Keratinocyte (primary cell): ENCODE measurements around the gene ACOT9. TPM values are rescaled to one million over a fixed set of nuclear protein-coding genes. Genes with fewer than 3 reads are reported as not detected.

Experiments
- DNase-seq: peaks from one replicate; pipeline ENCODE4 v3.0.0-alpha.2; 2011; ENCODE audit warnings: low read depth, missing footprints, low spot score
- FAIRE-seq: peaks from 2 replicates; lab custom pipeline; 2011; peaks lifted over from hg19 to GRCh38; lab: Jason Lieb, UNC
- H2AFZ ChIP-seq: 2 replicates; pipeline ENCODE4 v1.6.0; 2012; ENCODE audit warnings: low read length, control low read depth, inconsistent platforms; ENCODE audit not compliant: control insufficient read depth
- H3K27ac ChIP-seq: 2 replicates; pipeline ENCODE4 v1.5.1; 2011; ENCODE audit warnings: low read length; ENCODE audit not compliant: control insufficient read depth, insufficient read depth
- H3K27me3 ChIP-seq: 3 replicates; pipeline ENCODE4 v1.6.0; 2011; ENCODE audit warnings: low read length; ENCODE audit not compliant: control insufficient read depth, insufficient read depth; ENCODE audit errors: extremely low read depth
- H3K36me3 ChIP-seq, 2 experiments: 2 replicates in 1 of 2; 3 replicates in 1 of 2; pipeline ENCODE4 v1.5.1; 2011; ENCODE audit warnings: low read length in 2 of 2, mild to moderate bottlenecking in 1 of 2; ENCODE audit not compliant: control insufficient read depth in 2 of 2, insufficient read depth in 2 of 2; ENCODE audit errors: extremely low read depth in 1 of 2
- H3K4me1 ChIP-seq: 3 replicates; pipeline ENCODE4 v1.5.1; 2011; ENCODE audit warnings: low read length; ENCODE audit not compliant: control insufficient read depth, insufficient read depth; ENCODE audit errors: extremely low read depth
- H3K4me2 ChIP-seq: 3 replicates; pipeline ENCODE4 v1.6.0; 2011; ENCODE audit warnings: low read depth, low read length; ENCODE audit not compliant: control insufficient read depth, insufficient read depth; ENCODE audit errors: extremely low read depth
- H3K4me3 ChIP-seq, 3 experiments: fragments of 200-600 bp in 1 of 3; sonication (generic) in 1 of 3; 2 replicates in 2 of 3; 3 replicates in 1 of 3; pipeline ENCODE4 v1.5.1; 2011 to 2016; ENCODE audit warnings: low read length in 3 of 3, mild to moderate bottlenecking in 3 of 3, control low read depth in 2 of 3, inconsistent platforms in 1 of 3, low read depth in 1 of 3, mixed read lengths in 1 of 3, mixed run types in 1 of 3, moderate library complexity in 1 of 3; ENCODE audit not compliant: control insufficient read depth in 2 of 3, insufficient read depth in 2 of 3; ENCODE audit errors: extremely low read depth in 1 of 3
- H3K79me2 ChIP-seq: 2 replicates; pipeline ENCODE4 v1.6.0; 2012; ENCODE audit warnings: low read length; ENCODE audit not compliant: control insufficient read depth, insufficient read depth
- H3K9ac ChIP-seq: 3 replicates; pipeline ENCODE4 v1.6.0; 2011; ENCODE audit warnings: low read length; ENCODE audit not compliant: control insufficient read depth, insufficient read depth; ENCODE audit errors: extremely low read depth
- H3K9me1 ChIP-seq: 3 replicates; pipeline ENCODE4 v1.6.0; 2011; ENCODE audit warnings: low read length; ENCODE audit not compliant: control insufficient read depth, insufficient read depth; ENCODE audit errors: extremely low read depth
- H3K9me3 ChIP-seq: 2 replicates; pipeline ENCODE4 v1.5.1; 2012; ENCODE audit warnings: low read depth, low read length; ENCODE audit not compliant: control insufficient read depth
- H4K20me1 ChIP-seq: 3 replicates; pipeline ENCODE4 v1.6.0; 2011; ENCODE audit warnings: low read length; ENCODE audit not compliant: control insufficient read depth, insufficient read depth; ENCODE audit errors: extremely low read depth
- EZH2 ChIP-seq: IDR thresholded peaks from one replicate; pipeline ENCODE4 v1.6.1; 2012; ENCODE audit warnings: inconsistent platforms, mild to moderate bottlenecking, low read length, moderate library complexity
- dilution Hi-C: fragments of 300-500 bp; cut with MboI; formaldehyde crosslinking; loops from one replicate; pipeline ENCODE4 v1.7.0; 2020; ENCODE audit warnings: low sequenced_read_pairs; ENCODE audit not compliant: extremely low pct_ligation_motif_present
- polyA plus RNA-seq, 5 experiments: library from polyadenylated mRNA; depleted of rRNA in 3 of 5; stranded (reverse) in 3 of 5; stranded (forward) in 1 of 5; unstranded in 1 of 5; fragments of >200 nt; gene quantifications; 1 replicate in 1 of 5; 2 replicates in 3 of 5; 3 replicates in 1 of 5; pipeline versions ENCODE4 v1.2.1 to v1.2.3, GENCODE V29; 2011 to 2012; ENCODE audit warnings: missing spikeins in 2 of 5, low read depth in 1 of 5, low replicate concordance in 1 of 5
- TF ChIP-seq, protein P1 (sequence below), 3 experiments: IDR thresholded peaks in 1 of 3; conservative IDR thresholded peaks in 1 of 3; optimal IDR thresholded peaks in 1 of 3; 2 replicates in 2 of 3; 3 replicates in 1 of 3; pipeline versions ENCODE3 to v1.5.1; 2011; ENCODE audit warnings: low read length in 3 of 3, mild to moderate bottlenecking in 3 of 3, moderate library complexity in 2 of 3, control low read depth in 1 of 3, inconsistent platforms in 1 of 3; ENCODE audit not compliant: insufficient read depth in 2 of 3; ENCODE audit errors: extremely low read depth in 1 of 3

Gene ACOT9
- polyA plus RNA-seq, 1 donor (not counting 4 experiments of a cell fraction or from before 2014, with no cell fraction given): 91.9 TPM

DNA sequence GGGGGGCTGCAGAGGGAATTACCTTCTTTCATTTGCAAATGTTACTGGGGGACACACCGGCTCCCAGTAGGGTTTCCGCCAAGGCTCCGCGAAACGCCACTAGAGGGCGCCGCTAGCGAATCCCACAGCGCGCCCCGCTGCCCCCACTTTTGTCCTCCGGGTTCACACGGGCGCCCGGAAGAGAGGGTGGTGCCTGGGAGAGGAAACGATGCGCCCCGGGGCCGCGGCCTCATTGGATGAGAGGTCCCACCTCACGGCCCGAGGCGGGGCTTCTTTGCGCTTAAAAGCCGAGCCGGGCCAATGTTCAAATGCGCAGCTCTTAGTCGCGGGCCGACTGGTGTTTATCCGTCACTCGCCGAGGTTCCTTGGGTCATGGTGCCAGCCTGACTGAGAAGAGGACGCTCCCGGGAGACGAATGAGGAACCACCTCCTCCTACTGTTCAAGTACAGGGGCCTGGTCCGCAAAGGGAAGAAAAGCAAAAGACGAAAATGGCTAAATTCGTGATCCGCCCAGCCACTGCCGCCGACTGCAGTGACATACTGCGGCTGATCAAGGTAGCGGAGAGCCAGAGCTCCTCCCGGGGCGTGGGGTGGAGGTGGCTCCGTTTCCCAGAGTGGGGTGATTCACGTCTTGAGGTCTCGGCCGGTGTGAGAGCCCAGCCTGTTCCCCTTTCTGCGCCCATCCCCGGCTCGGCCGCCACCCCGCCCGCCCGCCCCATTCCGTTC is 40.0 kb upstream of the ACOT9 start, which contains the start of gene SAT1:
Gene SAT1 (plus strand): TSS at position 311 of the 726 bp plus-strand sequence. CDS start 179 bp downstream, at position 490.
- no peak for DNase-seq
- peak within 1 kb of the TSS; percentile 86 for H3K9ac ChIP-seq
- H3K4me2 ChIP-seq: peak within 1 kb of the TSS; percentile 83
- no peaks in the 10 kb centered on the region for H3K9me3 ChIP-seq
- peaks cover 2 to 17% of the 10 kb centered on the region in 2 experiments for H3K36me3 ChIP-seq
- H4K20me1 ChIP-seq: peaks cover 6% of the 10 kb centered on the region
- dilution Hi-C loops: no loop called here
- peaks cover 19% of the 10 kb centered on the region for H3K4me1 ChIP-seq
- H3K27ac ChIP-seq: peak within 1 kb of the TSS; percentile 81
- no peaks in the 10 kb centered on the region for H3K27me3 ChIP-seq
- FAIRE-seq: no peak
- H3K79me2 ChIP-seq: peaks cover 5% of the 10 kb centered on the region
- peak within 1 kb of the TSS; percentile 64 to 79 (median 75) for H3K4me3 ChIP-seq
- H2AFZ ChIP-seq: peak within 1 kb of the TSS; percentile 59
- TF ChIP-seq, protein P1, sequence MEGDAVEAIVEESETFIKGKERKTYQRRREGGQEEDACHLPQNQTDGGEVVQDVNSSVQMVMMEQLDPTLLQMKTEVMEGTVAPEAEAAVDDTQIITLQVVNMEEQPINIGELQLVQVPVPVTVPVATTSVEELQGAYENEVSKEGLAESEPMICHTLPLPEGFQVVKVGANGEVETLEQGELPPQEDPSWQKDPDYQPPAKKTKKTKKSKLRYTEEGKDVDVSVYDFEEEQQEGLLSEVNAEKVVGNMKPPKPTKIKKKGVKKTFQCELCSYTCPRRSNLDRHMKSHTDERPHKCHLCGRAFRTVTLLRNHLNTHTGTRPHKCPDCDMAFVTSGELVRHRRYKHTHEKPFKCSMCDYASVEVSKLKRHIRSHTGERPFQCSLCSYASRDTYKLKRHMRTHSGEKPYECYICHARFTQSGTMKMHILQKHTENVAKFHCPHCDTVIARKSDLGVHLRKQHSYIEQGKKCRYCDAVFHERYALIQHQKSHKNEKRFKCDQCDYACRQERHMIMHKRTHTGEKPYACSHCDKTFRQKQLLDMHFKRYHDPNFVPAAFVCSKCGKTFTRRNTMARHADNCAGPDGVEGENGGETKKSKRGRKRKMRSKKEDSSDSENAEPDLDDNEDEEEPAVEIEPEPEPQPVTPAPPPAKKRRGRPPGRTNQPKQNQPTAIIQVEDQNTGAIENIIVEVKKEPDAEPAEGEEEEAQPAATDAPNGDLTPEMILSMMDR (optimal IDR thresholded peaks at IDR 0.05 in 1 of 3, IDR thresholded peaks at IDR 0.05 in 1 of 3, conservative IDR thresholded peaks at IDR 0.05 in 1 of 3; ENCODE audit: extremely low read depth in 1 of 3, insufficient read depth in 2 of 3, low read length in 3 of 3): peak; percentile 59 to 86 (median 66)
- TF ChIP-seq EZH2: no peak
- no peaks in the 10 kb centered on the region for H3K9me1 ChIP-seq

DNA sequence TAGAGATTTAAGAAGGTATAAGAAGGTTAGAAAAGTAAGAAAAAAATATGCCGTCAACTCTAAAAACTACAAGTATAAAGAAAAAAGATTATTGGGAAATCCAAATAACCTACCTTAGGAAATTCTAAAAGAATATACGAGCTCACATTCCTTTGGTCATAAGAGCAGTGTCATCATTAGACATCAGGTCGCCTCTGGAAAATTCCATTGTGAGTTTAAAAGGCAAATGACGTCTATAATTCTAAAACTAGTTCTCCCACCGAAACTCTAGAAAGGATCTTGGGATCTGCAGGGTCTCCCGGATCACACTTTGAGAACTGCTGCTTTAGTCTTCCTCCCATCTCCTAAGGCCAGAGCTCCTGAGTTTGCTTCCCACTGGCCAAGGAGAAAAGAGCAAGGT is 39.4 kb upstream of the ACOT9 start:
- H2AFZ ChIP-seq: peak overlapping the region; percentile 59
- H3K27me3 ChIP-seq: no peaks in the 10 kb centered on the region
- no peaks in the 10 kb centered on the region for H3K9me1 ChIP-seq
- DNase-seq (no peak), FAIRE-seq (no peak)
- no peaks in the 10 kb centered on the region for H3K9me3 ChIP-seq
- dilution Hi-C loops: no loop called here
- TF ChIP-seq, protein P1 (optimal IDR thresholded peaks at IDR 0.05 in 1 of 3, IDR thresholded peaks at IDR 0.05 in 1 of 3, conservative IDR thresholded peaks at IDR 0.05 in 1 of 3; ENCODE audit: extremely low read depth in 1 of 3, insufficient read depth in 2 of 3, low read length in 3 of 3): no peak
- no peak for TF ChIP-seq EZH2
- peaks cover 2 to 17% of the 10 kb centered on the region in 2 experiments for H3K36me3 ChIP-seq
- H3K4me3 ChIP-seq: peak overlapping the region; percentile 18 to 52 (median 41)
- peak overlapping the region; percentile 81 for H3K27ac ChIP-seq
- H3K4me1 ChIP-seq: peaks cover 19% of the 10 kb centered on the region
- H3K4me2 ChIP-seq: peak overlapping the region; percentile 83
- H4K20me1 ChIP-seq: peaks cover 6% of the 10 kb centered on the region
- H3K79me2 ChIP-seq: peaks cover 5% of the 10 kb centered on the region
- H3K9ac ChIP-seq: peak overlapping the region; percentile 62
